ENCODE measurements around the gene PPP1R36. TPM values are rescaled to one million over a fixed set of nuclear protein-coding genes. Genes with fewer than 3 reads are reported as not detected.
"Not testable (repeated sequence)": the region's sequence is repeated elsewhere in the genome, so short reads cannot be mapped to it uniquely, and the experiment has no call there.

Gene PPP1R36
- total and polyA plus RNA-seq, 2 of the 4 experiments (the other 2 are of a cell fraction) = 0.15 to 0.54 TPM

- Histone ChIP-seq H2AK5ac (ENCODE audit: low read depth, low read length) (peak overlapping the region; percentile 80), H3K79me1 (ENCODE audit: low read depth in 1 of 2, low read length in 2 of 2) (no peaks in the 10 kb centered on the region), H3K9me1 (ENCODE audit: insufficient read depth, low read length) (peaks cover 8% of the 10 kb centered on the region), H3K23ac (ENCODE audit: low read depth, low read length) (peak overlapping the region; percentile 3; the same call in 1 of the 2 replicates), H3K14ac (replicated peaks; ENCODE audit: low read depth, low read length) (peak overlapping the region; percentile 65; the same call in 1 of the 2 replicates), H4K91ac (ENCODE audit: insufficient read depth, low read depth, low read length) (peak overlapping the region; percentile 65; the same call in 1 of the 2 replicates), H3K56ac (ENCODE audit: extremely low read depth, insufficient read depth, low read length) (no peak overlapping the region), H3K27me3 (ENCODE audit: control insufficient read depth, insufficient read depth, low read length) (no peaks in the 10 kb centered on the region), H4K20me1 (ENCODE audit: insufficient read depth, low read length) (no peaks in the 10 kb centered on the region), H2BK5ac (ENCODE audit: low read depth, low read length, poor library complexity, severe bottlenecking) (no peak overlapping the region), H3K27ac (ENCODE audit: insufficient read depth, low read length) (no peak overlapping the region), H3K4me2 (ENCODE audit: low read depth, low read length) (no peak overlapping the region), H4K5ac (ENCODE audit: low read depth, low read length) (no peak overlapping the region), H3K18ac (ENCODE audit: low read depth, low read length) (peak overlapping the region; percentile 11), H4K8ac (ENCODE audit: low read depth in 2 of 2, low read length in 2 of 2) (no peak overlapping the region; a peak in 1 of 4 replicates), H3K4me3 (ENCODE audit: insufficient read depth, low read depth, low read length) (no peak overlapping the region), H3K36me3 (ENCODE audit: control insufficient read depth, insufficient read depth, low read length) (no peaks in the 10 kb centered on the region), H3K9me3 (ENCODE audit: control insufficient read depth, insufficient read depth, low read length) (no peaks in the 10 kb centered on the region), H2BK120ac (ENCODE audit: low read depth, low read length) (peak overlapping the region; percentile 17), H2AK9ac (replicated peaks; ENCODE audit: low read depth, low read length, poor library complexity) (no peak overlapping the region), H3K9ac (ENCODE audit: low read depth, low read length) (no peak overlapping the region), H2BK15ac (ENCODE audit: low read depth, low read length) (peak overlapping the region; percentile 97), H3K4ac (ENCODE audit: low read depth, low read length) (peak overlapping the region; percentile 73), H3K4me1 (ENCODE audit: control insufficient read depth, insufficient read depth, low read length) (peaks cover 17% of the 10 kb centered on the region), H2AFZ (replicated peaks; ENCODE audit: low read length, poor library complexity) (no peak overlapping the region), H2BK20ac (ENCODE audit: low read depth, low read length) (peak overlapping the region; percentile 91)
- TF ChIP-seq POLR2A (IDR thresholded peaks at IDR 0.05; ENCODE audit: low read depth, low read length) = no peak
- no TSS peak for BruUV-seq (replicated peaks)
- intact Hi-C loops (cut with micrococcal nuclease) = no loop called here
- CTCF ChIA-PET = interaction anchor here (1.5 kb wide), 1 partner anchor 90 kb away, joined by 5 read pairs; the partner anchor contains the start of gene HSPA2
- DNase-seq (no peak), ATAC-seq (ENCODE audit: low read depth) (no peak)
- dilution Hi-C loops (cut with HindIII; ENCODE audit: low sequenced_read_pairs, unreplicated experiment) = no loop called here
- POLR2A ChIA-PET (ENCODE audit: unreplicated experiment) = no interaction called here
- in situ Hi-C loops (cut with MboI; ENCODE audit: low sequenced_read_pairs) = loop anchor here (5.0 kb wide), 1 partner anchor 88 kb away; the partner anchor contains the start of gene HSPA2
- WGBS, 2 experiments (ENCODE audit: extremely low coverage in 2 of 2, insufficient read length in 1 of 2) = no CpG with 5 or more reads among the region's 1 CpG
These were observed 81.0 kb downstream of the PPP1R36 start for GRCh38 chr14:64630778-64631177.

- H3K27ac ChIP-seq (ENCODE audit: insufficient read depth, low read length); H3K9me3 ChIP-seq (ENCODE audit: control insufficient read depth, insufficient read depth, low read length); H4K20me1 ChIP-seq (ENCODE audit: insufficient read depth, low read length); H4K5ac ChIP-seq (ENCODE audit: low read depth, low read length); dilution Hi-C loops (cut with HindIII; ENCODE audit: low sequenced_read_pairs, unreplicated experiment); H2AK9ac ChIP-seq (replicated peaks; ENCODE audit: low read depth, low read length, poor library complexity); H3K9ac ChIP-seq (ENCODE audit: low read depth, low read length); H3K14ac ChIP-seq (replicated peaks; ENCODE audit: low read depth, low read length); H3K9me1 ChIP-seq (ENCODE audit: insufficient read depth, low read length); ATAC-seq (ENCODE audit: low read depth); POLR2A ChIA-PET (ENCODE audit: unreplicated experiment); H3K27me3 ChIP-seq (ENCODE audit: control insufficient read depth, insufficient read depth, low read length); H3K23ac ChIP-seq (ENCODE audit: low read depth, low read length); H4K8ac ChIP-seq (ENCODE audit: low read depth in 2 of 2, low read length in 2 of 2); DNase-seq; H3K4me3 ChIP-seq (ENCODE audit: insufficient read depth, low read depth, low read length); H3K56ac ChIP-seq (ENCODE audit: extremely low read depth, insufficient read depth, low read length); H2BK5ac ChIP-seq (ENCODE audit: low read depth, low read length, poor library complexity, severe bottlenecking); H3K36me3 ChIP-seq (ENCODE audit: control insufficient read depth, insufficient read depth, low read length); H2AFZ ChIP-seq (replicated peaks; ENCODE audit: low read length, poor library complexity); intact Hi-C loops (cut with micrococcal nuclease); H3K4me2 ChIP-seq (ENCODE audit: low read depth, low read length); BruUV-seq (replicated peaks); H3K79me1 ChIP-seq (ENCODE audit: low read depth in 1 of 2, low read length in 2 of 2): not testable (repeated sequence)
- WGBS, 2 experiments (ENCODE audit: extremely low coverage in 2 of 2, insufficient read length in 1 of 2) = 100% methylated on average over 1 of the region's 3 CpGs; no CpG with 5 or more reads in 1 of the 2 experiments
- Histone ChIP-seq H2BK15ac (ENCODE audit: low read depth, low read length) (peak overlapping the region; percentile 63; the same call in 1 of the 3 replicates), H2BK20ac (ENCODE audit: low read depth, low read length) (peak overlapping the region; percentile 91), H3K4me1 (ENCODE audit: control insufficient read depth, insufficient read depth, low read length) (peaks cover 18% of the 10 kb centered on the region), H4K91ac (ENCODE audit: insufficient read depth, low read depth, low read length) (0 out of 2 replicates have a peak overlapping the region, but pooled peaks have one; percentile 8), H3K4ac (ENCODE audit: low read depth, low read length) (peak overlapping the region; percentile 47; the same call in 1 of the 2 replicates), H2BK120ac (ENCODE audit: low read depth, low read length) (peak overlapping the region; percentile 17), H3K18ac (ENCODE audit: low read depth, low read length) (peak overlapping the region; percentile 11; the same call in 1 of the 2 replicates), H2AK5ac (ENCODE audit: low read depth, low read length) (peak overlapping the region; percentile 46; the same call in 1 of the 2 replicates)
- in situ Hi-C loops (cut with MboI; ENCODE audit: low sequenced_read_pairs) = loop anchor here (5.0 kb wide), 1 partner anchor 89 kb away; the partner anchor contains the start of gene HSPA2
- CTCF ChIA-PET = interaction anchor here (0.9 to 1.5 kb wide), 2 partner anchors 91 to 95 kb away, joined by 3 to 5 read pairs; partner anchors contain the start of gene HSPA2
These were observed 81.5 kb downstream of the PPP1R36 start for GRCh38 chr14:64631222-64631621.
